K562 (cell line): Measurements from ENCODE around the gene POLN. TPM values are rescaled to one million over a fixed set of nuclear protein-coding genes. Genes with fewer than 3 reads are reported as not detected.
A peak's percentile ranks its signal among the peaks of the same experiment; 100 is the strongest.

Source experiments
- BACH1 ChIP-seq: fragments of 200-800 bp; sonication (Bioruptor generic); IDR thresholded peaks from 2 replicates; pipeline ENCODE4 v1.6.1; 2016; ENCODE audit warnings: missing genetic modification characterization, missing compliant biosample characterization
- DMBX1 ChIP-seq: fragments of 250-450 bp; sonication (Bioruptor Pico); IDR thresholded peaks from 2 replicates; pipeline ENCODE4 v1.8.0; 2022; ENCODE audit warnings: inconsistent platforms, mild to moderate bottlenecking, moderate library complexity, borderline replicate concordance
- KDM1A ChIP-seq, 2 experiments: fragments of 450-650 bp; IDR thresholded peaks; 2 replicates each; pipeline ENCODE4 v1.6.1; 2016; ENCODE audit warnings: mild to moderate bottlenecking in 2 of 2
- KDM4B ChIP-seq, 2 experiments: fragments of 450-650 bp in 1 of 2; sonication (generic) in 1 of 2; IDR thresholded peaks; 2 replicates each; pipeline ENCODE4 v1.6.1; 2016 to 2017; ENCODE audit warnings: borderline replicate concordance in 2 of 2, antibody characterized with exemption in 1 of 2, low read depth in 1 of 2, mild to moderate bottlenecking in 1 of 2
- KDM5B ChIP-seq: fragments of 200-600 bp; sonication (generic); IDR thresholded peaks from 2 replicates; pipeline ENCODE4 v1.6.1; 2012; ENCODE audit warnings: low read depth, mild to moderate bottlenecking, moderate library complexity, low read length, control low read depth, inconsistent platforms; ENCODE audit not compliant: insufficient replicate concordance
- KLF6 ChIP-seq: fragments of 250-450 bp; sonication (Bioruptor Pico); IDR thresholded peaks from 2 replicates; pipeline ENCODE4 v1.4.0; 2020; ENCODE audit warnings: mild to moderate bottlenecking, moderate library complexity, borderline replicate concordance
- L3MBTL2 ChIP-seq: fragments of 450-650 bp; IDR thresholded peaks from 2 replicates; pipeline ENCODE4 v1.6.1; 2016; ENCODE audit warnings: mild to moderate bottlenecking, moderate library complexity
- MAX ChIP-seq: sonication (generic); formaldehyde crosslinking; IDR thresholded peaks from 2 replicates; pipeline ENCODE4 v1.9.0; 2022; ENCODE audit warnings: mild to moderate bottlenecking, missing genetic modification reagents
- MCM7 ChIP-seq, 2 experiments: fragments of 450-650 bp; IDR thresholded peaks; 2 replicates each; pipeline ENCODE4 v1.6.1; 2016 to 2018
- MNT ChIP-seq, 2 experiments: fragments of 450-650 bp; conservative IDR thresholded peaks; 2 replicates each; pipeline ENCODE4 v1.6.1; 2017; ENCODE audit warnings: mild to moderate bottlenecking in 2 of 2, moderate library complexity in 2 of 2
- PHB2 ChIP-seq: fragments of 450-650 bp; IDR thresholded peaks from 2 replicates; pipeline ENCODE4 v1.6.1; 2017; ENCODE audit warnings: low read depth
- POLR2A ChIP-seq: fragments of 450-650 bp; conservative IDR thresholded peaks from 2 replicates; pipeline ENCODE4 v1.6.1; 2016
- RCOR1 ChIP-seq, 2 experiments: IDR thresholded peaks; 2 replicates each; pipeline ENCODE4 v1.6.1; 2012; ENCODE audit warnings: low read depth in 2 of 2, low read length in 2 of 2, borderline replicate concordance in 1 of 2, improper control_type of control experiment in 1 of 2
- THRB ChIP-seq: fragments of 450-650 bp; formaldehyde crosslinking; conservative IDR thresholded peaks from 2 replicates; pipeline ENCODE4 v1.4.0; 2022; ENCODE audit warnings: mild to moderate bottlenecking, missing genetic modification characterization
- ZBTB11 ChIP-seq, 3 experiments: fragments of 200-800 bp in 1 of 3; fragments of 250-450 bp in 1 of 3; fragments of 450-650 bp in 1 of 3; sonication (Bioruptor Pico) in 1 of 3; sonication (Bioruptor generic) in 1 of 3; formaldehyde crosslinking in 1 of 3; IDR thresholded peaks; 2 replicates each; pipeline versions ENCODE4 v1.6.1 to v1.8.0; 2016 to 2022; ENCODE audit warnings: mild to moderate bottlenecking in 2 of 3, missing genetic modification characterization in 2 of 3, missing compliant biosample characterization in 1 of 3, moderate library complexity in 1 of 3
- ZBTB17 ChIP-seq: fragments of 450-650 bp; formaldehyde crosslinking; IDR thresholded peaks from 2 replicates; pipeline ENCODE4 v1.4.0; 2020; ENCODE audit warnings: mild to moderate bottlenecking
- ZNF280B ChIP-seq: fragments of 250-450 bp; sonication (Bioruptor Pico); IDR thresholded peaks from 2 replicates; pipeline ENCODE4 v1.5.1; 2021; ENCODE audit warnings: mild to moderate bottlenecking
- ZNF57 ChIP-seq: fragments of 450-650 bp; formaldehyde crosslinking; IDR thresholded peaks from 2 replicates; pipeline ENCODE4 v1.4.0; 2020; ENCODE audit warnings: mild to moderate bottlenecking, moderate library complexity
- ZNF668 ChIP-seq: fragments of 250-450 bp; sonication (Bioruptor Pico); IDR thresholded peaks from 2 replicates; pipeline ENCODE4 v1.8.0; 2022; ENCODE audit warnings: mild to moderate bottlenecking, inconsistent platforms
- polyA plus RNA-seq, 8 experiments: library from polyadenylated mRNA; depleted of rRNA in 4 of 8; stranded (reverse) in 5 of 8; unstranded in 3 of 8; fragments of >200 nt; fragmentation: Nextera tagmentation in 2 of 8; fragmentation: Illumina TruSeq in 1 of 8; extraction: Ambion mirVana in 2 of 8; extraction: Trizol in 1 of 8; gene quantifications; 2 replicates each; pipeline versions ENCODE4 v1.2.1 to v1.2.3, GENCODE V29; 2011 to 2014; ENCODE audit warnings: inconsistent platforms in 1 of 8, missing spikeins in 1 of 8
- total RNA-seq, 7 experiments: library from RNA; depleted of rRNA in 6 of 7; stranded (reverse); fragments of >200 nt in 6 of 7; fragmentation: Illumina TruSeq in 2 of 7; extraction: Trizol in 2 of 7; gene quantifications; 2 replicates each; pipeline versions ENCODE4 v1.2.1 to v1.2.3, GENCODE V29; 2011 to 2021; ENCODE audit warnings: low replicate concordance in 1 of 7

Gene POLN
- total and polyA plus RNA-seq, 9 of the 15 experiments (the other 6 are each of a cell fraction or from before 2014, with no cell fraction given) = 0.08 to 0.91 (median 0.32) TPM

- TF ChIP-seq MAX (peak; percentile 30; the same call in 1 of the 2 replicates), ZNF280B (CRISPR knock-in tag) (no peak), BACH1 (tag) (no peak), ZNF668 (no peak), KLF6 (CRISPR knock-in tag) (no peak), KDM1A (IDR thresholded peaks at IDR 0.05) (peak; percentile 80 to 90), ZNF57 (CRISPR knock-in tag) (no peak), KDM4B (IDR thresholded peaks at IDR 0.05; ENCODE audit: borderline replicate concordance in 2 of 2, low read depth in 1 of 2) (no peak), L3MBTL2 (peak; percentile 12; the same call in 1 of the 2 replicates), RCOR1 (IDR thresholded peaks at IDR 0.05; ENCODE audit: borderline replicate concordance in 1 of 2, low read depth in 2 of 2, low read length in 2 of 2) (peak in 1 of 2 experiments; percentile 85; a peak in 2 of 4 replicates), KDM5B (peak; percentile 38), DMBX1 (CRISPR knock-in tag) (no peak), THRB (CRISPR knock-in tag) (no peak), ZBTB11 (CRISPR knock-in tag; IDR thresholded peaks at IDR 0.05) (peak; percentile 76 to 93 (median 83); a peak in 5 of 6 replicates), PHB2 (no peak), MCM7 (IDR thresholded peaks at IDR 0.05) (no peak), POLR2A (peak; percentile 56; the same call in 1 of the 2 replicates), ZBTB17 (CRISPR knock-in tag) (no peak), MNT (conservative IDR thresholded peaks at IDR 0.05) (no peak)
Observed at GRCh38 chr4:2041239-2042130, 200.4 kb downstream of the POLN start (continued).
